T-helper 2 cell (primary cell): ENCODE measurements around the gene AGAP5.

ENCODE experiments used
- DNase-seq, 5 experiments: peaks; one replicate each; pipeline versions ENCODE4 v3.0.0 to v3.0.0-alpha.2; 2012 to 2022

Gene AGAP5

GRCh38 chr10:73653195-73653594 lies 44.7 kb downstream of the AGAP5 start:
- DNase-seq: no peak

GRCh38 chr10:73650537-73651331 lies 47.2 kb downstream of the AGAP5 start:
- DNase-seq: no peak

- no peak for DNase-seq
Observed at GRCh38 chr10:73649876-73650536, 47.9 kb downstream of the AGAP5 start.

- DNase-seq: no peak
Observed at GRCh38 chr10:73648975-73649829, 48.7 kb downstream of the AGAP5 start.

- DNase-seq: no peak
Observed at GRCh38 chr10:73647875-73648651, 49.8 kb downstream of the AGAP5 start.

- peak in 1 of 5 experiments; percentile 30 for DNase-seq
Observed at GRCh38 chr10:73647211-73647874, 50.6 kb downstream of the AGAP5 start.

- no peak for DNase-seq
Observed at GRCh38 chr10:73646598-73647041, 51.3 kb downstream of the AGAP5 start.

- no peak for DNase-seq
Observed at GRCh38 chr10:73645251-73645650, 52.7 kb downstream of the AGAP5 start.

- no peak for DNase-seq
Observed at GRCh38 chr10:73644767-73645166, 53.1 kb downstream of the AGAP5 start.

GRCh38 chr10:73644015-73644743 lies 53.7 kb downstream of the AGAP5 start:
- peak in 4 of 5 experiments; percentile 14 to 68 (median 36) for DNase-seq

- DNase-seq: no peak
Observed at GRCh38 chr10:73643362-73643761, 54.5 kb downstream of the AGAP5 start.

GRCh38 chr10:73641328-73642060 lies 56.4 kb downstream of the AGAP5 start, which contains the start of gene MYOZ1:
Gene MYOZ1, minus strand, starts transcription at chr10:73641474. Its CDS starts 1,457 bp downstream, at chr10:73640017.
- DNase-seq: no peak

- DNase-seq: no peak
Observed at GRCh38 chr10:73639286-73639685, 58.6 kb downstream of the AGAP5 start.

GRCh38 chr10:73635781-73636180 lies 62.1 kb downstream of the AGAP5 start:
- no peak for DNase-seq

- DNase-seq: no peak
Observed at GRCh38 chr10:73634421-73634820, 63.5 kb downstream of the AGAP5 start.

GRCh38 chr10:73629165-73629564 lies 68.7 kb downstream of the AGAP5 start:
- no peak for DNase-seq

GRCh38 chr10:73628405-73628804 lies 69.5 kb downstream of the AGAP5 start:
- no peak for DNase-seq

- DNase-seq: no peak
Observed at GRCh38 chr10:73627300-73627699, 70.6 kb downstream of the AGAP5 start.

GRCh38 chr10:73625884-73626752 lies 71.8 kb downstream of the AGAP5 start:
- DNase-seq: peak; percentile 83 to 98 (median 89)
